IMR-90 (cell line): ENCODE results near the gene ZXDC.

ENCODE experiments used
- MAFK ChIP-seq: IDR thresholded peaks from 2 replicates; pipeline ENCODE4 v1.6.1; 2012; ENCODE audit warnings: low read depth, low read length, improper control_type of control experiment
- NFE2L2 ChIP-seq: fragments of 150-350 bp; IDR thresholded peaks from 2 replicates; pipeline ENCODE4 v1.6.1; 2016; ENCODE audit warnings: low read depth, mild to moderate bottlenecking, low read length
- POLR2A ChIP-seq: IDR thresholded peaks from 2 replicates; pipeline ENCODE4 v1.6.1; 2012; ENCODE audit warnings: mild to moderate bottlenecking, low read depth, low read length
- RAD21 ChIP-seq: IDR thresholded peaks from 2 replicates; pipeline ENCODE4 v1.6.1; 2012; ENCODE audit warnings: low read length, improper control_type of control experiment
- RFX5 ChIP-seq: IDR thresholded peaks from 2 replicates; pipeline ENCODE4 v1.8.0; 2012; ENCODE audit warnings: low read depth, mild to moderate bottlenecking, low read length, moderate library complexity
- TF ChIP-seq, protein P1 (sequence below): conservative IDR thresholded peaks from 2 replicates; pipeline ENCODE4 v1.5.1; 2012; ENCODE audit warnings: mild to moderate bottlenecking, low read depth, low read length, improper control_type of control experiment

DNA sequence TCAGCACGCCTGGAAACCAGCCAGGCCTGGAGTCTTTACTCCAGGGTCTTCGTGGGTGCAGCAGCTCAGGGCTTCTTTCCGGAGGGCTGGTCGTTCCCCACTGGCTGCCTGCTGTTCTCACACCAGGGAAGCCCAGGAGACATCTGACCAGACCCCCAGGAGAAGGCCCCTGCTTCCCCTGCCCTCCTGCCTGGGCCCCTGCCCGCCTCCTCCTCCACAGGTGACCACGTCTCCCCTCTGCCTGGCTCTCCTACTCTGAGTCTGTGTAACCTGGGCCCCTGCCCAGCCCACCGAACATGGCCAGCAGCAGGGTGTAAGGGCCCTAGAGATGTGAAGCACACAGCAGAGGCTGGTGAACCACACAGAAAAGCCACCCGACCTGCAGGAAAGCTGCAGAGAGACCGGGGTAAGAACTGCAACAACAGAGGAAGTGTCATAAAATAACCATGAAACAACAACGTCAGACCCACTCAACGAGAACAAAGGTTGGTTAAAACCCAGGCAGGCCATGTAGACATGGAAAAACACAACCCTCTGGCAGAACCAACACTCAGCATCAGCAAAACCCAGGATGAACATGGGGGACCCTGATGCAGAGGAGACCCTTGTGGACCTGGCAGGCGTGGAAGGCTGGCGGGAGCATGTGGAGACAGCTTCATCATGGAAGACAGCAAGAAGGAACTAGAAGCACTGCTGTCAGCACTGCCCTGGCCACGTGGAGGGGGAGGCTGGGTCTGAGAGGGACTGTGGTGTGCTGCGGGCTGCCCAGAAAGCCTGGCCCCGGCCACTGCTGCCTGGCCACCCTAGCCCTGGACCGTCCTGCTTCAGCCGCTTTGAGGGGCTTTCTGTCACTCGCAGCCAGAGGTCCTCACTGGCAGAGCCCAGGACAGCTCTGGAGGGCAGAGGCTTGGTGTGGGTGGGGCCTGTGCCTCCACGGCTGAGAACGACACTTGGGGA is 21.5 kb upstream of the ZXDC start:
- TF ChIP-seq, protein P1, sequence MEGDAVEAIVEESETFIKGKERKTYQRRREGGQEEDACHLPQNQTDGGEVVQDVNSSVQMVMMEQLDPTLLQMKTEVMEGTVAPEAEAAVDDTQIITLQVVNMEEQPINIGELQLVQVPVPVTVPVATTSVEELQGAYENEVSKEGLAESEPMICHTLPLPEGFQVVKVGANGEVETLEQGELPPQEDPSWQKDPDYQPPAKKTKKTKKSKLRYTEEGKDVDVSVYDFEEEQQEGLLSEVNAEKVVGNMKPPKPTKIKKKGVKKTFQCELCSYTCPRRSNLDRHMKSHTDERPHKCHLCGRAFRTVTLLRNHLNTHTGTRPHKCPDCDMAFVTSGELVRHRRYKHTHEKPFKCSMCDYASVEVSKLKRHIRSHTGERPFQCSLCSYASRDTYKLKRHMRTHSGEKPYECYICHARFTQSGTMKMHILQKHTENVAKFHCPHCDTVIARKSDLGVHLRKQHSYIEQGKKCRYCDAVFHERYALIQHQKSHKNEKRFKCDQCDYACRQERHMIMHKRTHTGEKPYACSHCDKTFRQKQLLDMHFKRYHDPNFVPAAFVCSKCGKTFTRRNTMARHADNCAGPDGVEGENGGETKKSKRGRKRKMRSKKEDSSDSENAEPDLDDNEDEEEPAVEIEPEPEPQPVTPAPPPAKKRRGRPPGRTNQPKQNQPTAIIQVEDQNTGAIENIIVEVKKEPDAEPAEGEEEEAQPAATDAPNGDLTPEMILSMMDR: no peak
- TF ChIP-seq NFE2L2 (no peak), POLR2A (no peak), RAD21 (no peak), MAFK (no peak), RFX5 (no peak)
